Measurements from ENCODE around the gene CACNA2D2. TPM values are rescaled to one million over a fixed set of nuclear protein-coding genes. Genes with fewer than 3 reads are reported as not detected.
A peak's percentile ranks its signal among the peaks of the same experiment; 100 is the strongest.

Gene CACNA2D2
- total and polyA plus RNA-seq, 2 of the 8 experiments (the other 6 are each of a cell fraction or from before 2014, with no cell fraction given), result 14.1 to 25.0 TPM

- Histone ChIP-seq H2BK12ac (ENCODE audit: low read depth, low read length) (peak overlapping the region; percentile 63; the same call in 1 of the 2 replicates), H2BK15ac (ENCODE audit: low read length) (0 out of 2 replicates have a peak overlapping the region, but pooled peaks have one; percentile 61), H4K20me1 (replicated peaks in 1 of 2; ENCODE audit: control insufficient read depth in 1 of 2, insufficient read depth in 2 of 2, low read length in 2 of 2) (no peaks in the 10 kb centered on the region), H4K5ac (ENCODE audit: insufficient read length, low read depth, low read length) (no peak overlapping the region), H2AK5ac (ENCODE audit: low read depth, low read length) (peak overlapping the region; percentile 98; the same call in 1 of the 2 replicates), H3K36me3 (ENCODE audit: control insufficient read depth in 2 of 4, insufficient read depth in 4 of 4, low read length in 3 of 4) (no peaks in the 10 kb centered on the region), H3K27ac (ENCODE audit: low read depth, low read length) (no peak overlapping the region), H2BK20ac (ENCODE audit: low read length) (peak overlapping the region; percentile 53; the same call in 1 of the 2 replicates), H3K18ac (ENCODE audit: extremely low read depth, low read length) (peak overlapping the region; percentile 97; the same call in 1 of the 2 replicates), H3K23ac (ENCODE audit: insufficient read length) (no peak overlapping the region), H3K79me1 (ENCODE audit: low read depth, low read length) (no peaks in the 10 kb centered on the region), H3K56ac (replicated peaks; ENCODE audit: insufficient read length, low read depth, low read length) (no peak overlapping the region), H2BK120ac (replicated peaks; ENCODE audit: low read depth, low read length) (peak overlapping the region; percentile 57), H3K14ac (ENCODE audit: insufficient read length) (no peak overlapping the region), H3K4me1 (replicated peaks in 1 of 4; ENCODE audit: control insufficient read depth in 3 of 4, insufficient read depth in 4 of 4, low read length in 3 of 4) (peaks cover 3 to 51% (median 34%) of the 10 kb centered on the region in 4 experiments), H4K8ac (ENCODE audit: extremely low read depth, insufficient read depth, low read length) (no peak overlapping the region), H3K4me3 (ENCODE audit: extremely low read depth in 1 of 4, insufficient read depth in 2 of 4, low read depth in 3 of 4, low read length in 4 of 4) (no peak overlapping the region), H3K27me3 (replicated peaks in 1 of 4; ENCODE audit: control insufficient read depth in 3 of 4, extremely low read depth in 1 of 4, insufficient read depth in 3 of 4, low read length in 3 of 4) (no peaks in the 10 kb centered on the region), H3K9me3 (ENCODE audit: insufficient read depth in 2 of 2, low read depth in 1 of 2, low read length in 1 of 2) (no peaks in the 10 kb centered on the region), H3K4me2 (ENCODE audit: insufficient read depth in 1 of 2, low read depth in 2 of 2, low read length in 2 of 2) (no peak overlapping the region), H4K91ac (replicated peaks; ENCODE audit: insufficient read length, low read length) (peak overlapping the region; percentile 69), H3K79me2 (ENCODE audit: control insufficient read depth in 1 of 2, insufficient read depth in 2 of 2, low read length in 2 of 2) (no peaks in the 10 kb centered on the region), H3K23me2 (ENCODE audit: low read depth, low read length) (no peaks in the 10 kb centered on the region; the same call in 1 of the 2 replicates), H3K9ac (replicated peaks in 1 of 4; ENCODE audit: extremely low read depth in 1 of 4, low read depth in 3 of 4, low read length in 3 of 4) (no peak overlapping the region; a peak in 1 of 7 replicates), H3K4ac (replicated peaks; ENCODE audit: insufficient read length, low read depth, low read length) (no peak overlapping the region), H2AFZ (ENCODE audit: low read length) (no peak overlapping the region), H2BK5ac (ENCODE audit: low read depth, low read length) (peak overlapping the region; percentile 88; the same call in 1 of the 2 replicates)
- POLR2A ChIA-PET (ENCODE audit: partially characterized antibody), result no interaction called here
- WGBS, 2 experiments (ENCODE audit: extremely low coverage in 1 of 2, insufficient coverage in 1 of 2, insufficient read length in 1 of 2, insufficient replicate concordance in 2 of 2, low coverage in 1 of 2, low lambda C conversion rate in 2 of 2, missing lambda C conversion rate in 1 of 2), result 90% methylated on average over 5 of the region's 5 CpGs; no CpG with 5 or more reads in 1 of the 2 experiments
- no peak for FAIRE-seq
- no peak for DNase-seq (ENCODE audit: low read depth in 1 of 2, low spot score in 2 of 2)
- CTCF ChIA-PET (ENCODE audit: partially characterized antibody), result interaction anchor here (0.6 to 9.1 kb wide), 15 partner anchors 12 to 299 kb away, joined by 3 to 129 read pairs (median 4); no protein-coding TSS in a partner anchor
- no peak for TF ChIP-seq CHD1 (IDR thresholded peaks at IDR 0.05; ENCODE audit: low read depth, low read length)
- no peak for TF ChIP-seq SIX5 (IDR thresholded peaks at IDR 0.05; ENCODE audit: low read depth, low read length)
- TF ChIP-seq KDM4A (IDR thresholded peaks at IDR 0.05; ENCODE audit: low read depth, low read length, severe bottlenecking), result no peak
- TF ChIP-seq, protein P1, sequence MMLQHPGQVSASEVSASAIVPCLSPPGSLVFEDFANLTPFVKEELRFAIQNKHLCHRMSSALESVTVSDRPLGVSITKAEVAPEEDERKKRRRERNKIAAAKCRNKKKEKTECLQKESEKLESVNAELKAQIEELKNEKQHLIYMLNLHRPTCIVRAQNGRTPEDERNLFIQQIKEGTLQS (IDR thresholded peaks at IDR 0.05; ENCODE audit: insufficient read depth, low read depth, low read length), result no peak
- no peak for TF ChIP-seq BCL11A (IDR thresholded peaks at IDR 0.05; ENCODE audit: low read depth in 2 of 2, low read length in 2 of 2)
- TF ChIP-seq SRF (IDR thresholded peaks at IDR 0.05; ENCODE audit: low read depth, low read length), result no peak
- TF ChIP-seq, protein P2, sequence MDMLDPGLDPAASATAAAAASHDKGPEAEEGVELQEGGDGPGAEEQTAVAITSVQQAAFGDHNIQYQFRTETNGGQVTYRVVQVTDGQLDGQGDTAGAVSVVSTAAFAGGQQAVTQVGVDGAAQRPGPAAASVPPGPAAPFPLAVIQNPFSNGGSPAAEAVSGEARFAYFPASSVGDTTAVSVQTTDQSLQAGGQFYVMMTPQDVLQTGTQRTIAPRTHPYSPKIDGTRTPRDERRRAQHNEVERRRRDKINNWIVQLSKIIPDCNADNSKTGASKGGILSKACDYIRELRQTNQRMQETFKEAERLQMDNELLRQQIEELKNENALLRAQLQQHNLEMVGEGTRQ (IDR thresholded peaks at IDR 0.05; ENCODE audit: low read length), result no peak
- TF ChIP-seq RXRA (IDR thresholded peaks at IDR 0.05; ENCODE audit: insufficient read depth, low read depth, low read length), result no peak
- TF ChIP-seq, protein P3, sequence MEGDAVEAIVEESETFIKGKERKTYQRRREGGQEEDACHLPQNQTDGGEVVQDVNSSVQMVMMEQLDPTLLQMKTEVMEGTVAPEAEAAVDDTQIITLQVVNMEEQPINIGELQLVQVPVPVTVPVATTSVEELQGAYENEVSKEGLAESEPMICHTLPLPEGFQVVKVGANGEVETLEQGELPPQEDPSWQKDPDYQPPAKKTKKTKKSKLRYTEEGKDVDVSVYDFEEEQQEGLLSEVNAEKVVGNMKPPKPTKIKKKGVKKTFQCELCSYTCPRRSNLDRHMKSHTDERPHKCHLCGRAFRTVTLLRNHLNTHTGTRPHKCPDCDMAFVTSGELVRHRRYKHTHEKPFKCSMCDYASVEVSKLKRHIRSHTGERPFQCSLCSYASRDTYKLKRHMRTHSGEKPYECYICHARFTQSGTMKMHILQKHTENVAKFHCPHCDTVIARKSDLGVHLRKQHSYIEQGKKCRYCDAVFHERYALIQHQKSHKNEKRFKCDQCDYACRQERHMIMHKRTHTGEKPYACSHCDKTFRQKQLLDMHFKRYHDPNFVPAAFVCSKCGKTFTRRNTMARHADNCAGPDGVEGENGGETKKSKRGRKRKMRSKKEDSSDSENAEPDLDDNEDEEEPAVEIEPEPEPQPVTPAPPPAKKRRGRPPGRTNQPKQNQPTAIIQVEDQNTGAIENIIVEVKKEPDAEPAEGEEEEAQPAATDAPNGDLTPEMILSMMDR (IDR thresholded peaks at IDR 0.05; ENCODE audit: control extremely low read depth in 1 of 3, insufficient read depth in 1 of 3, low read depth in 1 of 3, low read length in 3 of 3), result no peak
Observed at GRCh38 chr3:50521572-50521971, 18.1 kb upstream of the CACNA2D2 start.

Measured in H1 (cell line).